ENCODE measurements around the gene PREX1.

Gene PREX1

DNA sequence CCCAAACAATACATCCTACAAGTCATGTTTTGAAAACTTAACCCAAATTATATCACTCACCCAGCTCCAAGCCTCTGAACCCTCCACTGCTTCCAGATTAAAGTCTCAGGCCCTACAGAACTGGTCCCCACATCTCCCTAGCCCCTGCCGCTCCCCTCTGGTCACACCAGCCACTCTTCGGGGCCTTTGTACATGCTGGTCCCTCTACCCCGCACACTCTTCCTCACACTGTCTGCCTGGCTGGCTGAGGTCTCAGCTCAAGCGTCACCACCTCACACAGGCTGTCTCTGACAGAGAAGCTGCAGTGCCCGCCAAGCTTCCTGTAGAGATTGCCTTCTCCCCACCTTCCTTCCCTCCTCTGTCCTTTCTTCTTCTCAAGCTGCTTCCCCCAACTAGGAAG lies 192.4 kb downstream of the PREX1 start:
- H3K4me3 ChIP-seq (ENCODE audit: low read length), result no peak overlapping the region
- no peak for DNase-seq (ENCODE audit: low read depth)

GRCh38 chr20:48634641-48635040 lies 193.2 kb downstream of the PREX1 start:
- DNase-seq (ENCODE audit: low read depth), result no peak
- TF ChIP-seq CTCF (conservative IDR thresholded peaks at IDR 0.05; ENCODE audit: low read length), result no peak
- no peak overlapping the region for H3K4me3 ChIP-seq (ENCODE audit: low read length)

More for the DNA sequence above, 192.4 kb downstream of the PREX1 start:
- no peak for TF ChIP-seq CTCF (conservative IDR thresholded peaks at IDR 0.05; ENCODE audit: low read length)

- H3K4me3 ChIP-seq (ENCODE audit: low read length), result no peak overlapping the region
- TF ChIP-seq CTCF (conservative IDR thresholded peaks at IDR 0.05; ENCODE audit: low read length), result no peak
- no peak for DNase-seq (ENCODE audit: low read depth)
Measured at GRCh38 chr20:48633620-48634257, 194.1 kb downstream of the PREX1 start.

- no peak overlapping the region for H3K4me3 ChIP-seq (ENCODE audit: low read length)
- no peak for DNase-seq (ENCODE audit: low read depth)
- TF ChIP-seq CTCF (conservative IDR thresholded peaks at IDR 0.05; ENCODE audit: low read length), result no peak
Measured at GRCh38 chr20:48632825-48633619, 194.8 kb downstream of the PREX1 start.

DNA sequence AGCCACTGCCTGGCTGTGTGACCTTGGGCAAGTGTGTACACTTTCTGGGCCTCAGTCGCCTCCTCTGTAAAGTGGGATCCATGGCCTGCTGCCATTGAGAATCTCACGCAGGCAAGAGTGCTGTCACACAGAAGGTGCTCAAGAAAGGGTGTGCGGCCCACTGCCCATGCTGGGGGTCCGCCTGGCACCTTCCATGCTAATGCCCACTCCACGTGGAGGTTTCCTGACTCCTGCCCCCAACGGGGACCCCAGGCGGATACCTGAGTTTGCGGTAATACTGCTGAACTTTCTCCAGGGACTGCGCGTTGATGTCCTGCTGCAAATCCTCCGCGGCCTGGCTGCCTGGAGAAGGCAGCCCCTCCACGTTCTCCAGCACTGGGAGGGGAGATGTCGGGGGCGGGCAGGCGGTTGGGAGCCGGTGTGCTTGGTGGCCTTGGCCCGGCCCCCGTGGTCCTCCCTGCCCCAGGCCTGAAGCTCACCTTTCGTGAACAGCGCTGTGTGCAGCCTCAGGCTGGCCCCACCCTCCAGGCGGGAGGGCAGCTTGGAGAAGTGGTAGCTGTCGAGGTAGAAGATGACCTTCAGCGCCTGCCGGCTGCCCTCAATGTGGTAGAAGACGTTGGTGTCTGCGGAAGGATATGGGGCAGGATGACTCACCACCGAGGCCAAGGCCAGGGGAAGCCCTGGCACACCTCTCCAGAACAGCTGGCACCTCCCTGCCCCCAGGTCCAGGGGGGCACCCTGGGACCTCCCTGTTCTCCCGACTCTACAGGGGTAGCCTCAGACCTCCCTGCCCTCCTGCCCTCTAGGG lies 195.6 kb downstream of the PREX1 start:
- H3K4me3 ChIP-seq (ENCODE audit: low read length), result no peak overlapping the region
- no peak for TF ChIP-seq CTCF (conservative IDR thresholded peaks at IDR 0.05; ENCODE audit: low read length)
- DNase-seq (ENCODE audit: low read depth), result no peak

- TF ChIP-seq CTCF (conservative IDR thresholded peaks at IDR 0.05; ENCODE audit: low read length), result no peak
- DNase-seq (ENCODE audit: low read depth), result peak; percentile 70
- no peak overlapping the region for H3K4me3 ChIP-seq (ENCODE audit: low read length)
Measured at GRCh38 chr20:48631114-48632016, 196.4 kb downstream of the PREX1 start.

Measured in AG10803 (cell line).